HG02610 (cell line): ENCODE measurements around the gene PHKB.
A peak's percentile ranks its signal among the peaks of the same experiment; 100 is the strongest.
"Not testable (repeated sequence)": the region's sequence is repeated elsewhere in the genome, so short reads cannot be mapped to it uniquely, and the experiment has no call there.

Source experiments
- ATAC-seq: cut with Tn5 transposase; IDR thresholded peaks from one replicate; pipeline ENCODE4 v1.9.1; 2021; ENCODE audit warnings: mild to moderate bottlenecking, moderate library complexity; ENCODE audit not compliant: unreplicated experiment

Gene PHKB

DNA sequence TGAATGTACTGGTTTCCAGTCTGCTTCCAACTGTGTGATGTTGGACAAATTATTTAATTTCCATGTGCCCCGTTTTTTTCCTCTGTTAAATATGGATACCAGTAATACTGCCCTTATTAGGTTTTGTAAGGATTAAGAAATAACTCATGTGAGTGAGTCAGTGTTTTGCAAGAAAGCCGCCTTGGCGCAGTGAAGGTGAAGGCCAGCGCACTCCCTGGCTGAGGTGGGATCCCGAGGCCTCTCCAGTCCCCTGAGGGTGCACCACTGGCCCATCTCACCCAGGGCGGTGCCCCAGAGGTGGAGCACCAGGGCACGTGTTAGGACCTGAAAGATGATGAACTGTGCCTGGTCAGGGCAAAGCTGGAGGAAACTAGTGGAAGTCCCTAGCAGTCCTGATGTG lies 43.5 kb downstream of the PHKB start:
- ATAC-seq: no peak

DNA sequence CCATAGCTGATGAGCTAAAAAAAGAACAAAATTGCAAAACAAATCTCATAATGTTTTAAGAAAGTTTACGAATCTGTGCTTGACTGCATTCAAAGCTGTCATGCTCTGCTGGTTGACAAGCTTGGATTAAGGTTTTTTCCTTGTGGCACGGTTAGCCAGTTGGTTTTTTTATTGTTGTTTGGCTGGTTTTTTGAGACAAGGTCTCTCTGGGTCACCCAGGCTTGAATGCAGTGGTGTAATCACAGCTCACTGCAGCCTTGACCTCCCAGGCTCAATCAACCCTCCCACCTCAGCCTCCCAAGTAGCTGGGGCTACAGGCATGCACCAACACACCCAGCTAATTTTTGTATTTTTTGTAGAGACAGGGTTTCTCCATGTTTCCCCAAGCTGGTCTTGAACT lies 45.7 kb downstream of the PHKB start:
- ATAC-seq: no peak

- ATAC-seq: no peak
These were observed 46.6 kb downstream of the PHKB start for GRCh38 chr16:47507701-47508100.

GRCh38 chr16:47511882-47512281 lies 50.8 kb downstream of the PHKB start:
- ATAC-seq: no peak

DNA sequence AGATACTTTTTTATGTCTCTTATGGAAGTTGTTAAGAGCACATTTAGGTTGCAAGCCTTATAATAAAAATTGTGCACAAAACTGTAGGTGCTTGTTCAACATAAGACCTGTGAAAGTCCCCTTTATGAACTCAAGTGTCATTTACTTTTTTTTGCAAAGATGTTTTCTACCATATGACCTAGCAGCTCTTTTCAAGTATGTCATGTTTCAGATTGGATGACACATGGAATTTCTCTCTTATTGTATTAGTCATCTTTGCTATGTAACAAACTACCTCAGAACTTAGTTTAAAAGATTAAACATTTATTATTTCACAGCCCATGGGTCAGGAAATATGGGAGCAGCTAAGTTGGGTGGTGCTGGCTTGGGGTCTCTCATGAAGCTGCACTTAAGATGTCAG lies 57.9 kb downstream of the PHKB start:
- no peak for ATAC-seq

DNA sequence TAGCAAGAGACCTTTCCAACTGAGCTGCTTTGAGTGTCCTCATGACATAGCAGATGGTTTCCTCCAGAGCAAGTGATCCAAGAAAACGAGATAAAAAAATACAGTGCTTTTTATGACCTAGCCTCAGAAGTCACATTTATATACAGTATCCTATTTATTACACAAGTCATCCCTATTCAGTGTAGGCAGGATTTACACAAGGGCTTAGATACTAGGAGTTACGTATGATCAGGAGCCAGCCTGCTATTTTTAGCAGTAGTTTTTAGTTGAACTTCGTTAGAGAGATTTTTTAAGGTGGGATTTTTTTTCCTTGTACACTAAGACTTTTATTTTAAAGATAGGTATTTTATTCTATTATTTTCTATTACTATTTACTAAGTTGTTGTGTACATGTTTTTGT lies 58.4 kb downstream of the PHKB start:
- ATAC-seq: no peak

GRCh38 chr16:47519996-47520679 lies 59.0 kb downstream of the PHKB start:
- ATAC-seq: no peak

- peak; percentile 99 for ATAC-seq
These were observed 62.3 kb downstream of the PHKB start for GRCh38 chr16:47523342-47524006.

- ATAC-seq: no peak
These were observed 62.9 kb downstream of the PHKB start for GRCh38 chr16:47524007-47524405.

DNA sequence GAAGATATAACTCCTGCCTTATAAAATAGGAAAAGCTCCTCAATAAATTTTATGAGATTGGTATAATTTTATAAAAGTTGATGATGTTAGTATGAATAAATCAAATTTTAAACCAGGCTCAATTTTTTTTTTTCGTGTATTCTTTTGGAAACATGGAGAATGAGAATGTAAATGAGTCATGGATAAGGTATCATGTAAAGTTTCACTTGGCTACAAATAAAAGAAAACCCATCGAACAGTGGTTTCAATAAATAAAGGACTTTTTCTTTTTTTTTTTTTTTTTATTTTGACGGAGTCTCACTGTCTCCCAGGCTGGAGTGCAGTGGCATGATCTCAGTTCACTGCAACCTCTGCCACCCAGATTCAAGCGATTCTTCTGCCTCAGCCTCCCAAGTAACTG lies 67.3 kb downstream of the PHKB start:
- ATAC-seq: no peak

GRCh38 chr16:47533744-47534292 lies 72.7 kb downstream of the PHKB start:
- no peak for ATAC-seq

GRCh38 chr16:47538472-47538871 lies 77.3 kb downstream of the PHKB start:
- no peak for ATAC-seq

DNA sequence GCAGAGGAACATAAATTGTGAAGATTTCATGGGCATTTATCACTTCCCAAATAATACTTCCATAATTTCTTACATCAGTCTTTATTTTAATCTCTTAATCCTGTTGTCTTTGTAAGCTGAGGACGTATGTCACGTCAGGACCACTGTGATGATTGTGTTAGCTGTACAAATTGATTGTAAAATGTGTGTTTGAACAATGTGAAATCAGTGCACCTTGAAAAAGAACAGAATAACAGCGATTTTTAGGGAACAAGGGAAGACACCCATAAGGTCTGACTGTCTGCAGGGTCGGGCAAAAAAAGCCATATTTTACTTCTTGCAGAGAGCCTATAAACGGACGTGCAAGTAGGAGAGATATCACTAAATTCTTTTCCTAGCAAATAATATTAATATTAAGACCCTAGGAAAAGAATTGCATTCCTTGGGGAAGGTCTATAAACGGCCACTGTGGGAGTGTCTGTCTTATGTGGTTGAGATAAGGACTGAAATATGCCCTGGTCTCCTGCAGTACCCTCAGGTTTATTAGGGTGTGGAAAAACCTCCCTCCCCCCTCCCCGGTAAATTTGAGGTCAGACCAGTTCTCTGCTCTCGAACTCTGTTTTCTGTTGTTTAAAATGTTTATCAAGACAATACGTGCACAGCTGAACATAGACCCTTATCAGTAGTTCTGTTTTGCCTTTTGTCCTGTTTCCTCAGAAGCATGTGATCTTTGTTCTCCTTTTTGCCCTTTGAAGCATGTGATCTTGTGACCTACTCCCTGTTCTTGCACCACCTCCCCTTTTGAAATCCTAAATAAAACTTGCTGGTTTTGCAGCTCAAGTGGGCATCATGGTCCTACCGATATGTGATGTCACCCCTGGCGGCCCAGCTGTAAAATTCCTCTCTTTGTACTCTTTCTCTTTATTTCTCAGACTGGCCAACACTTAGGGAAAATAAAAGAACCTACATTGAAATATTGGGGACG lies 78.9 kb downstream of the PHKB start:
- ATAC-seq: not testable (repeated sequence)

DNA sequence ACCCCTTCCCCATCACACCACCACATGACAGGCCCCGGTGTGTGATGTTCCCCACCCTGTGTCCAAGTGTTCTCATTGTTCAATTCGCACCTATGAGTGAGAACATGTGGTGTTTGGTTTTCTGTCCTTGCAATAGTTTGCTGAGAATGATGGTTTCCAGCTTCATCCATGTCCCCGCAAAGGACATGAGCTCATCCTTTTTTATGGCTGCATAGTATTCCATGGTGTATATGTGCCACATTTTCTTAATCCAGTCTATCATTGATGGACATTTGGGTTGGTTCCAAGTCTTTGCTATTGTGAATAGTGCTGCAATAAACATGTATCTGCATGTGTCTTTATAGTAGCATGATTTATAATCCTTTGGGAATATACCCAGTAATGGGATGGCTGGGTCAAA lies 80.0 kb downstream of the PHKB start:
- ATAC-seq: not testable (repeated sequence)

GRCh38 chr16:47544255-47544654 lies 83.1 kb downstream of the PHKB start:
- ATAC-seq: not testable (repeated sequence)

GRCh38 chr16:47551185-47551584 lies 90.1 kb downstream of the PHKB start:
- ATAC-seq: not testable (repeated sequence)

DNA sequence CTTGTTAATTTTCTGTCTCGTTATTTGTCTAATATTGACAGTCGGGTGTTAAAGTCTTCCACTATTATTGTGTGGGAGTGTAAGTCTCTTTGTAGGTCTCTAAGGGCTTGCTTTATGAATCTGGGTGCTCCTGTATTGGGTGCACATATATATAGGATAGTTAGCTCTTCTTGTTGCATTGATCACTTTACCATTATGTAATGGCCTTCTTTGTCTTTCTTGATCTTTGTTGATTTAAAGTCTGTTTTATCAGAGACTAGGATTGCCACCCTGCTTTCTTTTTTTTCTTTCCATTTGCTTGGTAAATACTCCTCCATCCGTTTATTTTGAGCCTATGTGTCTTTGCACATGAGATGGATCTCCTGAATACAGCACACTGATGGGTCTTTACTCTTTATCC lies 90.6 kb downstream of the PHKB start:
- ATAC-seq: not testable (repeated sequence)

- ATAC-seq: no peak
These were observed 92.9 kb downstream of the PHKB start for GRCh38 chr16:47553853-47554564.

GRCh38 chr16:47554587-47554986 lies 93.5 kb downstream of the PHKB start:
- not testable (repeated sequence) for ATAC-seq

DNA sequence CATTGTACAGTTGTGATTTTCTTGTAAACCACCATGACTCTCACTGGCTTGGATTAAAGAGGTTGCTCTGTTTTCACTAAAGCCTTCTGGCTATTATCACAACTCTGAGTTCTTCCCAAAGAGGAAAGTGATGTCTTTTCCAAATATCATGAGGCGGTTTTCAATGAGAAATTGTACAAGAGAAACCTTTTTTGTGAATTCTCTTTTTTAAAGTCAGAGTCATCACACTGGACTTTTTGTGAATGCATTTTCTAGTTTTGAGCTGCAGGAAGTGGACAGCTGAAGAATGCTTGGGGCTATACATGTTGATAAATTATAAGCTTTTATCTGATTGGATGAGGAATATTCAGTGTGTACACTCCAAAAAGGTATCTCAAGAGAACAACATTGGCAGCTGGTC lies 100.2 kb downstream of the PHKB start:
- no peak for ATAC-seq

GRCh38 chr16:47562366-47562765 lies 101.2 kb downstream of the PHKB start:
- ATAC-seq: no peak
